Astrocyte (in vitro differentiated cells and primary cell): Measurements from ENCODE around the gene PPP1CC.

Source experiments
- CTCF ChIP-seq: IDR thresholded peaks from 2 replicates; pipeline ENCODE4 v1.5.1; 2011; ENCODE audit warnings: low read depth, mild to moderate bottlenecking, inconsistent platforms, low read length, moderate library complexity; ENCODE audit not compliant: insufficient read depth
- EZH2 ChIP-seq: IDR thresholded peaks from 2 replicates; pipeline ENCODE4 v1.6.1; 2012; ENCODE audit warnings: mild to moderate bottlenecking, low read length, inconsistent platforms; ENCODE audit not compliant: insufficient read depth

DNA sequence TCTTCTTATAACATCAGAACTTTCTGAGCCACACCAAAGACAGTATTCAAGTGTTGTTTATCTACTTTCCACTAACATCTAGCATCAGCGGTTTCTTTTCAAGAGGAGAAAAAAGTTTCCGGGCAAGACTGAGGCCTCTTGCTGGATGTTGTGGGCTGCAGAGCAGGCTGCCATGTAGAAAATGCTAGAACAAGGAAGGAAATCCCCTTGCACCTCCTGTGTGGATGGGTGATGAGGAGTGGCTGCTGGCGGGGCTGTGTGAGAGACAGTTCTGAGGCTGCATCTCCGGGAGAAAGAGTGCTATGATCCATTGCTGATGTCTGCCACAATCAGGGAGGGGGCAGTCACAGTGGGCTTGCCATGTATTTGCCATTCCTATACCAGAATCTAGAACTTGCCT lies 37.8 kb upstream of the PPP1CC start:
- no peak for TF ChIP-seq CTCF
- TF ChIP-seq EZH2 = no peak
